ENCODE data around the gene ATXN1.

The ATXN1 gene

GRCh38 chr6:16804546-16805242 lies 43.4 kb upstream of the ATXN1 start:
- no peak overlapping the region for H3K9ac ChIP-seq (ENCODE audit: low read depth, low read length, poor library complexity, severe bottlenecking)
- no peaks in the 10 kb centered on the region for H3K36me3 ChIP-seq (ENCODE audit: insufficient read depth, low read length)
- H3K27me3 ChIP-seq (ENCODE audit: insufficient read depth, low read length, poor library complexity, severe bottlenecking): no peaks in the 10 kb centered on the region
- no peaks in the 10 kb centered on the region for H3K79me2 ChIP-seq (ENCODE audit: insufficient read depth, low read length)
- no peaks in the 10 kb centered on the region for H4K20me1 ChIP-seq (ENCODE audit: insufficient read depth, low read length, poor library complexity, severe bottlenecking)
- H3K4me3 ChIP-seq (ENCODE audit: low read length, poor library complexity, severe bottlenecking): no peak overlapping the region
- H3K4me2 ChIP-seq (ENCODE audit: low read depth, low read length, poor library complexity, severe bottlenecking): no peak overlapping the region
- H2AFZ ChIP-seq (ENCODE audit: low read length): peak overlapping the region; percentile 65; the same call in 1 of the 2 replicates
- 0 out of 2 replicates have a peak, but pooled peaks cover 6% of the 10 kb centered on the region for H3K9me3 ChIP-seq (ENCODE audit: insufficient read depth, low read depth, low read length)
- no peak for TF ChIP-seq EZH2phosphoT487 (IDR thresholded peaks at IDR 0.05; ENCODE audit: borderline replicate concordance)
- TF ChIP-seq CTCF (conservative IDR thresholded peaks at IDR 0.05; ENCODE audit: low read length): no peak
- H3K4me1 ChIP-seq (ENCODE audit: insufficient read depth, low read length, poor library complexity, severe bottlenecking): peaks cover 20% of the 10 kb centered on the region
- H3K9me2 ChIP-seq (replicated peaks; ENCODE audit: low read depth, low read length): no peaks in the 10 kb centered on the region
- H3F3A ChIP-seq (ENCODE audit: low read depth): no peaks in the 10 kb centered on the region

GRCh38 chr6:16803294-16804200 lies 42.3 kb upstream of the ATXN1 start:
- Histone ChIP-seq H3K9me3 (ENCODE audit: insufficient read depth, low read depth, low read length) (no peaks in the 10 kb centered on the region), H3K4me2 (ENCODE audit: low read depth, low read length, poor library complexity, severe bottlenecking) (no peak overlapping the region), H3K9ac (ENCODE audit: low read depth, low read length, poor library complexity, severe bottlenecking) (no peak overlapping the region), H3K79me2 (ENCODE audit: insufficient read depth, low read length) (no peaks in the 10 kb centered on the region), H3K4me1 (ENCODE audit: insufficient read depth, low read length, poor library complexity, severe bottlenecking) (peaks cover 20% of the 10 kb centered on the region), H2AFZ (ENCODE audit: low read length) (peak overlapping the region; percentile 24; the same call in 1 of the 2 replicates), H3K36me3 (ENCODE audit: insufficient read depth, low read length) (no peaks in the 10 kb centered on the region), H3K4me3 (ENCODE audit: low read length, poor library complexity, severe bottlenecking) (no peak overlapping the region), H3K27me3 (ENCODE audit: insufficient read depth, low read length, poor library complexity, severe bottlenecking) (no peaks in the 10 kb centered on the region), H3F3A (ENCODE audit: low read depth) (no peaks in the 10 kb centered on the region), H4K20me1 (ENCODE audit: insufficient read depth, low read length, poor library complexity, severe bottlenecking) (no peaks in the 10 kb centered on the region), H3K9me2 (replicated peaks; ENCODE audit: low read depth, low read length) (no peaks in the 10 kb centered on the region)
- TF ChIP-seq CTCF (conservative IDR thresholded peaks at IDR 0.05; ENCODE audit: low read length) (no peak), EZH2phosphoT487 (IDR thresholded peaks at IDR 0.05; ENCODE audit: borderline replicate concordance) (no peak)

- peaks cover 20% of the 10 kb centered on the region for H3K4me1 ChIP-seq (ENCODE audit: insufficient read depth, low read length, poor library complexity, severe bottlenecking)
Measured at GRCh38 chr6:16802071-16802470, 40.8 kb upstream of the ATXN1 start.

More at GRCh38 chr6:16802071-16802470, 40.8 kb upstream of the ATXN1 start:
- Histone ChIP-seq H3K36me3 (ENCODE audit: insufficient read depth, low read length) (no peaks in the 10 kb centered on the region), H3K27me3 (ENCODE audit: insufficient read depth, low read length, poor library complexity, severe bottlenecking) (no peaks in the 10 kb centered on the region), H3K9ac (ENCODE audit: low read depth, low read length, poor library complexity, severe bottlenecking) (no peak overlapping the region), H3K9me2 (replicated peaks; ENCODE audit: low read depth, low read length) (no peaks in the 10 kb centered on the region), H3K4me2 (ENCODE audit: low read depth, low read length, poor library complexity, severe bottlenecking) (no peak overlapping the region), H4K20me1 (ENCODE audit: insufficient read depth, low read length, poor library complexity, severe bottlenecking) (no peaks in the 10 kb centered on the region), H3F3A (ENCODE audit: low read depth) (no peaks in the 10 kb centered on the region), H3K79me2 (ENCODE audit: insufficient read depth, low read length) (no peaks in the 10 kb centered on the region), H3K9me3 (ENCODE audit: insufficient read depth, low read depth, low read length) (no peaks in the 10 kb centered on the region), H2AFZ (ENCODE audit: low read length) (peak overlapping the region; percentile 41; the same call in 1 of the 2 replicates), H3K4me3 (ENCODE audit: low read length, poor library complexity, severe bottlenecking) (no peak overlapping the region)
- TF ChIP-seq CTCF (conservative IDR thresholded peaks at IDR 0.05; ENCODE audit: low read length) (no peak), EZH2phosphoT487 (IDR thresholded peaks at IDR 0.05; ENCODE audit: borderline replicate concordance) (no peak)

All from Loucy (cell line).